Loucy (cell line): ENCODE measurements around the gene SUGP2.

Source experiments
- CTCF ChIP-seq: fragments of 200-600 bp; sonication (generic); conservative IDR thresholded peaks from 2 replicates; pipeline ENCODE4 v1.5.1; 2014; ENCODE audit warnings: mild to moderate bottlenecking, antibody characterized with exemption, low read length
- EZH2phosphoT487 ChIP-seq: fragments of 200-600 bp; IDR thresholded peaks from 2 replicates; pipeline ENCODE4 v1.6.1; 2018; ENCODE audit warnings: antibody characterized with exemption, mild to moderate bottlenecking, moderate library complexity, borderline replicate concordance

DNA sequence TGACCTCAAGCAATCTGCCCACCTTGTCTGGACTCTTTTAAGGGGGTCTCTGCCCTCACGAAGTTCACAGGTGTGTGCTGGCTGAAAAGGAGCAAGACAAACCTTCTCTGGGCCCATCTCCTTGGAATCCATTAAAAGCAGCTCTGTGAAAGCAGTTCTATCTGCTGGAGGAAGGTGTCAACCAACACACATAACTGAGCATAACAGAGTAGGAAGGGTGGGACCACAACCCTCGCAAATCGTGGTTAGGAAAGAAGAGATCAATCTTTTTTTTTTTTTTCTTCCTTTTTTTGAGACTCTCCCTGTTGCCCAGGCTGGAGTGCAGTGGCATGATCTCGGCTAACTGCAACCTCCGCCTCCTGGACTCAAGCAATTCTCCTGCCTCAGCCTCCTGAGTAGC lies 1.4 kb downstream of the SUGP2 start:
- TF ChIP-seq CTCF (no peak), EZH2phosphoT487 (no peak)
